Immature natural killer cell (primary cell): Measurements from ENCODE around the gene PDZRN4. TPM values are rescaled to one million over a fixed set of nuclear protein-coding genes. Genes with fewer than 3 reads are reported as not detected.
"Not testable (repeated sequence)": the region's sequence is repeated elsewhere in the genome, so short reads cannot be mapped to it uniquely, and the experiment has no call there.

Experiments used
- DNase-seq, 3 donors: peaks; one replicate each; pipeline ENCODE4 v3.0.0; 2022; ENCODE audit warnings: mixed read lengths in 1 of 3
- H3K27ac Mint-ChIP-seq, 6 donors: one replicate each; pipeline ENCODE4 v1.8.0; 2020; ENCODE audit warnings: mixed read lengths in 6 of 6, mild to moderate bottlenecking in 5 of 6, inconsistent platforms in 4 of 6, moderate library complexity in 3 of 6
- H3K27me3 Mint-ChIP-seq, 3 donors: one replicate each; pipeline ENCODE4 v1.8.0; 2020 to 2021; ENCODE audit warnings: low read depth in 3 of 3, mild to moderate bottlenecking in 3 of 3, mixed read lengths in 3 of 3, moderate library complexity in 3 of 3, inconsistent platforms in 1 of 3
- H3K36me3 Mint-ChIP-seq, 3 donors: one replicate each; pipeline ENCODE4 v1.8.0; 2020; ENCODE audit warnings: mixed read lengths in 3 of 3, inconsistent platforms in 2 of 3, mild to moderate bottlenecking in 2 of 3
- H3K4me1 Mint-ChIP-seq, 2 donors: one replicate each; pipeline ENCODE4 v1.8.0; 2020; ENCODE audit warnings: inconsistent platforms in 2 of 2, mild to moderate bottlenecking in 2 of 2, mixed read lengths in 2 of 2, moderate library complexity in 1 of 2
- H3K4me3 Mint-ChIP-seq, 5 donors: one replicate each; pipeline ENCODE4 v1.8.0; 2020; ENCODE audit warnings: mild to moderate bottlenecking in 5 of 5, mixed read lengths in 5 of 5, inconsistent platforms in 3 of 5, moderate library complexity in 3 of 5
- H3K9me3 Mint-ChIP-seq, 6 donors: one replicate each; pipeline ENCODE4 v1.8.0; 2020; ENCODE audit warnings: mild to moderate bottlenecking in 6 of 6, mixed read lengths in 6 of 6, inconsistent platforms in 4 of 6, moderate library complexity in 3 of 6
- polyA plus RNA-seq, 3 donors: library from polyadenylated mRNA; unstranded; fragments of 300-500 nt; fragmentation: Illumina TruSeq; gene quantifications; one replicate each; pipeline ENCODE4 v1.2.3, GENCODE V29; 2021

The PDZRN4 gene
- polyA plus RNA-seq, 3 donors from 2014 or later = not detected

DNA sequence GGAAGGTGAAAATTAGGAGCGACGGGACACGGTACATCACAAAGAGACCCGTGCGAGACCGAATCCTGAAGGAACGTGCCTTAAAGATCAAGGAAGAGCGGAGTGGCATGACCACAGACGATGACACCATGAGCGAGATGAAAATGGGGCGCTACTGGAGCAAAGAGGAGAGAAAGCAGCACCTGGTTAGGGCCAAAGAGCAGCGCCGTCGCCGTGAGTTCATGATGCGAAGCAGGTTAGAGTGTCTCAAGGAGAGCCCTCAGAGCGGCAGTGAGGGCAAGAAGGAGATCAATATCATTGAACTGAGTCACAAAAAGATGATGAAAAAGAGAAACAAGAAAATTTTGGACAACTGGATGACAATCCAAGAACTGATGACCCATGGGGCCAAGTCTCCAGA lies 385.3 kb downstream of the PDZRN4 start:
- no peak overlapping the region for H3K27ac Mint-ChIP-seq
- no peaks in the 10 kb centered on the region for H3K4me1 Mint-ChIP-seq
- H3K27me3 Mint-ChIP-seq = no peaks in the 10 kb centered on the region
- no peak for DNase-seq
- H3K9me3 Mint-ChIP-seq = peaks cover 0 to 4% (median 1%) of the 10 kb centered on the region in 6 donors
- H3K36me3 Mint-ChIP-seq = no peaks in the 10 kb centered on the region
- H3K4me3 Mint-ChIP-seq = no peak overlapping the region

DNA sequence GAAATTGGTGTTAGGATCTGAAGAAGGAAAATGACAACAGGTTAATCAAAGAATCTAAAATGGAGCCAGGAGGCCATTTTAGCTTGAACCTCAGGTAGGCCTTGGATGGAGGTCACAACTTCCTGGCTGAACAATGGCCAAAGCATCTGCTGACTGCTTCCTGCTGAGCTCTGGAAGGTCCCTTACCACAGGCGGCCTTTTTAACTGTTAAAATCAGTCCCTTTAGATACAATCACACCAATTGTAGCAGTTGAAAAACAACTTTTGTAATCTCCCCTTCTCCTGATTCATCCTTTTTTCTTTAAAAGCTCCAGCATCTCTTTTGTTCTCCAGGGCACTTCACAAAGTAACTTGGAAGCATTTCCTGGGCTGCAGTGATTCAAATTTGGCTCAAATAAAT lies 388.8 kb downstream of the PDZRN4 start:
- no peak for DNase-seq
- Mint-ChIP-seq H3K4me3 (no peak overlapping the region), H3K4me1 (no peaks in the 10 kb centered on the region), H3K36me3 (no peaks in the 10 kb centered on the region), H3K9me3 (peaks cover 0 to 10% (median 1%) of the 10 kb centered on the region in 6 donors), H3K27ac (no peak overlapping the region), H3K27me3 (peaks cover 0 to 3% (median 0%) of the 10 kb centered on the region in 3 donors)

DNA sequence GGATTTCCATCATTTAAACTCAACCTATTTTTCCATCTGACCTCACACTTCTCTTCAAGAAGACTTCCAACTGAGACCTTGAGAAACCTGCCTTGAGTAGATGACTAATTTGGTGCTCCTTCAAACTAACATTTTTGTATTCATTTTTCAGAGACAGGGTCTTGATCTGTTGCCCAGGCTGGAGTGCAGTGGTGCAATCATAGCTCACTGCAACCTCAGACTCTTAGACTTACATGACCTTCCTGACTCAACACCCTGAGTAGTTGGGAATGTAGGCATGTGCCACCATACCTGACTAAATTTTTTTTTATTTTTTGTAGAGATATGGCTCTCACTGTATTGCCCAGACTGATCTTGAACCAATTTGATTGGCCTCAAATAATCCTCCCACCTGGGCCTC lies 389.9 kb downstream of the PDZRN4 start:
- H3K36me3 Mint-ChIP-seq = no peaks in the 10 kb centered on the region
- H3K4me3 Mint-ChIP-seq = no peak overlapping the region
- no peak overlapping the region for H3K27ac Mint-ChIP-seq
- peaks cover 0 to 10% (median 1%) of the 10 kb centered on the region in 6 donors for H3K9me3 Mint-ChIP-seq
- H3K4me1 Mint-ChIP-seq = no peaks in the 10 kb centered on the region
- DNase-seq = no peak
- H3K27me3 Mint-ChIP-seq = peaks cover 0 to 3% (median 0%) of the 10 kb centered on the region in 3 donors

DNA sequence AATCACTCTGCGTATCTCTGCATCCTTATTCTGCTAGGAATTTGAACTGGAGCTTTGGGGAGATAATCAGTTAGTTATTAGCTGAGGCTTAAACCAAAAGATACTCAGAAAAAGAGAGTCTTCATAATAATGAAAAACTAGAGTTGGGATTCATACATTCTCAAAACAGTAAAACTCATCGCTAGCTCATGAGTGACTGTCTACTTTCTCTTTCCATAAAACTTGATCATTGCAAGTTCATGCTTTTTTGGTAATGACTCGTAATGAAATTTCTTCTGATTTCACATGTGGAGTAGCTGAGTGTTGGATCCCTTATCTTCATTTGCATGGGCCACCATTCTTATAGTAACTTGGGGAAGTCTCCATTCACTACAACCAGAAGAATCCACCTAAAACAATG lies 397.7 kb downstream of the PDZRN4 start:
- Mint-ChIP-seq H3K4me1 (no peaks in the 10 kb centered on the region), H3K27ac (no peak overlapping the region), H3K27me3 (peaks cover 0 to 3% (median 0%) of the 10 kb centered on the region in 3 donors), H3K9me3 (peaks cover 0 to 4% (median 0%) of the 10 kb centered on the region in 6 donors), H3K36me3 (no peaks in the 10 kb centered on the region), H3K4me3 (no peak overlapping the region)
- DNase-seq = no peak

- Mint-ChIP-seq H3K27ac (no peak overlapping the region), H3K27me3 (no peaks in the 10 kb centered on the region), H3K36me3 (no peaks in the 10 kb centered on the region), H3K9me3 (peaks cover 0 to 6% (median 2%) of the 10 kb centered on the region in 6 donors), H3K4me3 (no peak overlapping the region), H3K4me1 (no peaks in the 10 kb centered on the region)
- DNase-seq = no peak
Measured at GRCh38 chr12:41587574-41587973, 399.5 kb downstream of the PDZRN4 start.

DNA sequence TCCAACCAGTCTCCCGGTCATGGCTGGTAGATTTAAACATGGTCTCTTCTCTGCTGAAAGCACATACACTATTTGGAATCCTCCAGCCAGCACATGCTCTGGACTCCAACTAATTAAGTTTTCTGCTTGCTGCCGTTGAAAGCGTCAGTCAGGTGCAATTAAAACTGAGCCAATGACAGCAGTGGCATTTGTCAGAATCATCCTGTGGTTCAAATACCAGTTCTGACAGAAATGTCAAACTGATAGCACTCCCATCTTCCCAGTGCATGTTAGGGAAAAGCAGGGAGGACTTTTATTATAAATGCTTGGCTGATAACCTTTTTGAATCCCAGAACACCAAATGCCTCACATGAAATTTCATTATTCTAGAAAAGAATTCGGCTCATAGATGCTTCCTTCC lies 401.8 kb downstream of the PDZRN4 start:
- H3K4me3 Mint-ChIP-seq = no peak overlapping the region
- no peaks in the 10 kb centered on the region for H3K4me1 Mint-ChIP-seq
- no peaks in the 10 kb centered on the region for H3K36me3 Mint-ChIP-seq
- H3K27ac Mint-ChIP-seq = no peak overlapping the region
- DNase-seq = no peak
- H3K27me3 Mint-ChIP-seq = no peaks in the 10 kb centered on the region
- peaks cover 0 to 6% (median 0%) of the 10 kb centered on the region in 6 donors for H3K9me3 Mint-ChIP-seq

DNA sequence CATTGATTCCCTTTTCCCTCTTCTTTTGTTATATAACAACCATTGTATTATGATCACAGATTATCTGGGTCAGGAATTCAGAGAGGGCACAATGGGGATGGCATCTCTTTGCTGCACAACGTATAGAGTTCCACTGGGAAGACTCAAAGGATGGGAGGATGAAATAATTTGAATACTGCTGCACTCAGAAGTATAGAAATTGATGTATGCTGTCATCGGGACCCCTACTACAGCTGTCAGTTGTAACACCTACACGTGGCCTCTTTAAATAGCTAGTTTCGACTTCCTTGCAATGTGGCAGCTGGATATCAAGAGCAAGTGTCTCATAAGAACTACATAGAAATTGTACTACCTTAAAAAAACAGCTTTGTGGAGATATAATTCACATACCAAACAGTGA lies 408.1 kb downstream of the PDZRN4 start:
- no peaks in the 10 kb centered on the region for H3K27me3 Mint-ChIP-seq
- no peaks in the 10 kb centered on the region for H3K4me1 Mint-ChIP-seq
- peaks cover 0 to 4% (median under 1%) of the 10 kb centered on the region in 6 donors for H3K9me3 Mint-ChIP-seq
- no peak for DNase-seq
- no peaks in the 10 kb centered on the region for H3K36me3 Mint-ChIP-seq
- no peak overlapping the region for H3K4me3 Mint-ChIP-seq
- no peak overlapping the region for H3K27ac Mint-ChIP-seq

DNA sequence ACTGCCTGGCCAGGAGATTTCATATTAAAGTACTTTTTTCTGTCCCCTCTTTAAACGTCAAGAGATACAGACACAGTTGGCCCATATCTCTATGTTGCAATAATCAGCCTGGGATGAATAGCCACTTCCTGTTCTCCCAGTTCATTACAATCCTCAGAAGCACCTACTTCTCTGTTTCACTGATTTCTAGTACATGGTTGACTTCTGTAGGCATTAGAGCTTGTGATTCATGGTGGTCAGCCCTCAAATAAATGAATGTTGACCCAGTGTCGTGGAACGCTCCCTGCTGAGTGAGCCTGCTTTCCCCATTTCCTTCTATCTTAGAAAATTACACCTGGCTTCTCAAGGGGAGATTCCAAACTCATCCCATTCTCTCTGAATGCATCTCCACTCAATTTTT lies 416.7 kb downstream of the PDZRN4 start:
- Mint-ChIP-seq H3K9me3 (peaks cover 0 to 5% (median 0%) of the 10 kb centered on the region in 6 donors), H3K36me3 (no peaks in the 10 kb centered on the region), H3K27me3 (peaks cover 0 to 1% (median 0%) of the 10 kb centered on the region in 3 donors), H3K4me3 (no peak overlapping the region), H3K27ac (no peak overlapping the region), H3K4me1 (no peaks in the 10 kb centered on the region)
- no peak for DNase-seq

GRCh38 chr12:41605545-41606305 lies 417.6 kb downstream of the PDZRN4 start:
- Mint-ChIP-seq H3K27ac (no peak overlapping the region), H3K9me3 (peaks cover 0 to 5% (median 0%) of the 10 kb centered on the region in 6 donors), H3K4me3 (no peak overlapping the region), H3K36me3 (no peaks in the 10 kb centered on the region), H3K27me3 (peaks cover 0 to 1% (median 0%) of the 10 kb centered on the region in 3 donors), H3K4me1 (no peaks in the 10 kb centered on the region)
- no peak for DNase-seq

GRCh38 chr12:41606468-41607445 lies 418.6 kb downstream of the PDZRN4 start:
- no peak for DNase-seq
- H3K36me3 Mint-ChIP-seq = no peaks in the 10 kb centered on the region
- H3K4me1 Mint-ChIP-seq = no peaks in the 10 kb centered on the region
- H3K9me3 Mint-ChIP-seq = peaks cover 0 to 5% (median 0%) of the 10 kb centered on the region in 6 donors
- H3K27me3 Mint-ChIP-seq = peaks cover 0 to 1% (median 0%) of the 10 kb centered on the region in 3 donors
- H3K4me3 Mint-ChIP-seq = no peak overlapping the region
- H3K27ac Mint-ChIP-seq = no peak overlapping the region

DNA sequence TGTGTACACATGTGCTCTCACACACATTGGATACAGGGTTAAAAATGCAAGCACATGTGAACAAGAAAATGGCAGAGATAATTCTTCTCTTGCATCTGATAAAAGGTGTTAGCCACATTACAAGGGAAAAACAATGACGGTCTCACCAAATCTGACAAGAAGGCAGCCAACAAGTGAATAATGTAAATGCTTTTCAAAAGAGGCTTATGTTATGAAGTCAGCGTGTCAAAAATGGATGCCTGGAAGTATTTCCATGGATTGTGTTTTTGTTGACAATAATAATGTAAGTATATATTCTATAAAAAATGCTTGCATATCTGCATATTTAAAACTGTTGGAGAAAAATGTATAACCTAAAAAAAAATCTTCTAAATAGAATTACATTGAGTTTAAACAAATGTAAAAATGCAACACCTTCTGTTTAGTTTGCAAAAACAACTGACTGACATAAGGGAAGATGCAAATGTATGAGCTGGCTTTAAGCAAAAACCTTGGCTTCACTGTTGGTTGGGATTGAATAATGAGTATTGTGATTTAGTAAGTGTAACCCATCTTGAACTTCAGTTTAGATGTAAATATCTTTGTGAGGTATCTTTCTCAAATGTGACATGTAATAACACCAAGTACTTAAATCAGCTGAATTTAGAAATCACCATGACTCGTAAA lies 424.9 kb downstream of the PDZRN4 start:
- no peak for DNase-seq
- no peak overlapping the region for H3K4me3 Mint-ChIP-seq
- no peak overlapping the region for H3K27ac Mint-ChIP-seq
- no peaks in the 10 kb centered on the region for H3K36me3 Mint-ChIP-seq
- no peaks in the 10 kb centered on the region for H3K4me1 Mint-ChIP-seq
- H3K9me3 Mint-ChIP-seq = peaks cover 0 to 7% (median 2%) of the 10 kb centered on the region in 6 donors
- H3K27me3 Mint-ChIP-seq = peaks cover 0 to 3% (median 1%) of the 10 kb centered on the region in 3 donors

DNA sequence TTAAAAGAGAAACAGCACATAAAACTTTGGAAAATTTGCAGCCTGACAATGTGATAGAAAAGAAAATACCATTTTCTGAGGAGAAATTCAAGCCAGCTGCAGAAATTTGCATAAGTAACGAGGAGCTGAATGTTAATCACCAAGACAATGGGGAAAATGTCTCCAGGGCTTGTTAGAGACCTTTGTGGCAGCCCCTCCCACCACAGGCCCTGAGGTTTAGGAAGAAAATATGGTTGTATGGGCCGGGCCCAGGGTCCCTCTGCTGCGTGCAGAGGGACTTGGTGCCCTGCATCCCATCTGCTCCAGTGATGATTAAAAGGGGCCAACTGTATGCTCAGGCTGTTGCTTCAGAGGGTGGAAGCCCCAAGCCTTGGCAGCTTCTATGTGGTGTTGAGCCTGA lies 427.1 kb downstream of the PDZRN4 start:
- not testable (repeated sequence) for H3K27me3 Mint-ChIP-seq, DNase-seq, H3K9me3 Mint-ChIP-seq, H3K27ac Mint-ChIP-seq, H3K36me3 Mint-ChIP-seq, H3K4me1 Mint-ChIP-seq, H3K4me3 Mint-ChIP-seq

DNA sequence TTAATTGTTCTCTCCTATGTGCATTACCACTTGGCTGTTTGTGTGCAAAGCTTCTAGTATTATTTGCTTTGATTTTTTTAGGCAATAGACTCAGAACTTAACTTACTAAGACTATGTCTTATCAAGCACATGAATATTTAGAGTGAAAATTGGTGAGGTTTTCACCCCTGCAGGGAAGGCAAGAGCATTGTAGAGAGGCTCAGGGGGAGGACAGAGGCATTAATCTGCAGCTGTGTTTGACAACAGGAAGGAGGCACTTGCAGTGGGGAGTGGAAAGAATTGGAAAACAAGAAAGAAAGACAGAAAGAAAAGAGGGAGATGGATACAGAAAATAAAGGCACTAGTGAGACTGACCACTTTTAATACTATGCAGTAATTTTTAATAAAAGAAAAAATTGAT lies 431.6 kb downstream of the PDZRN4 start:
- no peaks in the 10 kb centered on the region for H3K36me3 Mint-ChIP-seq
- H3K4me1 Mint-ChIP-seq = no peaks in the 10 kb centered on the region
- peaks cover 2 to 8% (median 5%) of the 10 kb centered on the region in 6 donors for H3K9me3 Mint-ChIP-seq
- no peak overlapping the region for H3K27ac Mint-ChIP-seq
- peaks cover 0 to 1% (median 0%) of the 10 kb centered on the region in 3 donors for H3K27me3 Mint-ChIP-seq
- no peak overlapping the region for H3K4me3 Mint-ChIP-seq
- no peak for DNase-seq
